VCaP (cell line): ENCODE results near the gene PTGER1.

ENCODE experiments used
- H3K27ac ChIP-seq: fragments of 450-650 bp; 2 replicates; pipeline ENCODE4 v1.5.1; 2017
- CTCF ChIP-seq: fragments of 450-650 bp; conservative IDR thresholded peaks from 2 replicates; pipeline ENCODE4 v1.5.1; 2017; ENCODE audit warnings: mild to moderate bottlenecking, moderate library complexity

Gene PTGER1

DNA sequence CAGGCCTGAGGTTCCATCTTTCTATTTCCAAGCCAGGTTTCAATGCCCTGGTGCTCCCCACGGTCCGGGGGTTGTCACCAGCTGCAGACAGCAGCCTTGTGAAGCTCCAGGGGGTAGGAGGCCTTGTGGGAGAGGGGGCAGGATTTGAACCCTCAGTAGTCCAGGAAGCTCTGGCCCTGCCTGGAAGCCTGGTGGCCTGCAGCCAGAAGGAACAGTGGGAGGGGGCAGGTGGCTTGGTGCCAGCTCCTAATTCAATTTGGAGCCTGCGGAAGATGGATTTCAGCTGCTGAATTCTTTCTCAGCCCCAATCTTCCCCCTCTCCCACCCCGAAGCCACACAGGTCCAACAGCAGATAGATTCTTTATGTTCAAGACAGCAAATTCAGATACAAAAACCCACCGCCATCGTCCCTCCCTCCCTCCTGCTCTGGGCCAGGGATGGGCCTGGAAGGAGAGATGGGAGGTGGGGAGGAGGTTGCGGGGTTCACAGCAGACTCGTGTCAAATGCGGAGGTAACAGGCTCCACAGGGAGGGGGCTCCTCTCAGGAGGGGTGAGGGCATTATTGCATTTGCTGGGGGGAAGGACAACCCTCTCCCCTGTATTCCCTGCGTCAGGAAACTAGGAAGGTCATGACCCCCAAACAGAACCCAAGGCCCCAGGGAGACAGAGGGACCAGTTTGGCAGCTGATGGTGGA lies 2.4 kb upstream of the PTGER1 start:
- TF ChIP-seq CTCF, result no peak
- H3K27ac ChIP-seq, result no peak overlapping the region

- no peak overlapping the region for H3K27ac ChIP-seq
- TF ChIP-seq CTCF, result no peak
Measured at GRCh38 chr19:14476673-14477401, 1.7 kb upstream of the PTGER1 start.

DNA sequence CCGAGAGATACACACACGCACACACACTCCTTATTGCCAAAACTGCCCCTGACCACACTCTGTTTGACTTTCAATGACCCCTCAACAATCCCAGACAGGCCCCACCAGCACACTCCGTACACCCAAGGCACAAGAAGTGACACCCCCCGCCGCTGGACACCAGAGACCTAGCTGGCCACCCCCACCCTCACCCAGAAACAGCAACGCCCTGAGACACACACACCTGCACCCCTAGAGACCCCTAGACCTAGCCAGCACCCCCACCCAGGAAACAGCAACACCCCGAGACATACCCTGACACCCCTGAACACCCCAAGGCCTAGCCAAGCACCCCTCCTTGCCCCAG lies 1.1 kb upstream of the PTGER1 start:
- TF ChIP-seq CTCF, result no peak
- no peak overlapping the region for H3K27ac ChIP-seq

DNA sequence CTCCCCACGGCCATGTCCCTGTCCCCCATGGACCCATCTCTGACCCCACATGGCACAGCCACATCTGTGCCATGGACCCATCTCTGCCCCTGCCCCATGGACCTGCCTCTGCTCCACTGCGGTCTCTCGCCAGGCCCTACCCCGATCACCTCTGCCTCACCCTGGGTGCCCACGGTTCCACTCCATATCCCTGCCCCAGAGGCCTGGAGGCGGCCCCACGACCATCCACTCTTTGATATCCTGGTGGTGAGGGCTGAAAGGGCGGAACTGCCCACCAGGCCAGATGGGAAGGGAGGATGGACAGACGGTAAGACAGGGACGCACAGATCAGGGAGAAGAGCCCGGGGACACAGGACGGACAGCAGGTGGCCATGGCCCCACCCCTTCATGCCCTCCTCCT lies 327 bp downstream of the PTGER1 start:
- H3K27ac ChIP-seq, result no peak overlapping the region
- TF ChIP-seq CTCF, result no peak

DNA sequence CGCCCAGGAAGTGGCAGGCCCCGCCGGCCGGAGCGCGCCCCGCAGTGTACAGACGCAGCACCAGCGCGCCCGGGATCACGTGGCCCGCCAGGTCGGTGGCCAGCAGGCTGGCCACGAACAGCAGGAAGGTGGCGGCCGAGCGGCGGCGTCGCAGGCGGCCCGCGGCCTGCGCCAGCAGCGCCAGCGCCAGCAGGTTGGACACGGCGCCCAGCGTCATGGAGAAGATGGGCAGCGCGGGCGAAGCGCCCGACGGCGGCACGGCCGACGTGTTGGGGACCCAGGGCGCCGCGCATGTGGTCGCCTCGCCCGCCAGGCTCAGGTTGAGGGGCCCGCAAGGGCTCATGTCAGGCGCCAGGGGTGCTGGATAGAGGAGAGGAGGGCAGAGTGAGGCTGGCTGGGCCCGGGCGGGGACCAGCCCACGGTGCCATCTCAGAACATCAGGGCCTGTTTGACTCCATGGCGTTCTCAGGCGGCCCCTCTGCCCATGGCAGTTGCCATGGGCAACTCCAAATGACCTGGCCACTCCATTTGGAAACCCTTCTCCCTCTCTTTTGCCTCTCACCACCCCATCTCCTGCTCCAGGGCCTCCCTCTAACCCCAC lies 1.1 kb downstream of the PTGER1 start:
- H3K27ac ChIP-seq, result no peak overlapping the region
- no peak for TF ChIP-seq CTCF

DNA sequence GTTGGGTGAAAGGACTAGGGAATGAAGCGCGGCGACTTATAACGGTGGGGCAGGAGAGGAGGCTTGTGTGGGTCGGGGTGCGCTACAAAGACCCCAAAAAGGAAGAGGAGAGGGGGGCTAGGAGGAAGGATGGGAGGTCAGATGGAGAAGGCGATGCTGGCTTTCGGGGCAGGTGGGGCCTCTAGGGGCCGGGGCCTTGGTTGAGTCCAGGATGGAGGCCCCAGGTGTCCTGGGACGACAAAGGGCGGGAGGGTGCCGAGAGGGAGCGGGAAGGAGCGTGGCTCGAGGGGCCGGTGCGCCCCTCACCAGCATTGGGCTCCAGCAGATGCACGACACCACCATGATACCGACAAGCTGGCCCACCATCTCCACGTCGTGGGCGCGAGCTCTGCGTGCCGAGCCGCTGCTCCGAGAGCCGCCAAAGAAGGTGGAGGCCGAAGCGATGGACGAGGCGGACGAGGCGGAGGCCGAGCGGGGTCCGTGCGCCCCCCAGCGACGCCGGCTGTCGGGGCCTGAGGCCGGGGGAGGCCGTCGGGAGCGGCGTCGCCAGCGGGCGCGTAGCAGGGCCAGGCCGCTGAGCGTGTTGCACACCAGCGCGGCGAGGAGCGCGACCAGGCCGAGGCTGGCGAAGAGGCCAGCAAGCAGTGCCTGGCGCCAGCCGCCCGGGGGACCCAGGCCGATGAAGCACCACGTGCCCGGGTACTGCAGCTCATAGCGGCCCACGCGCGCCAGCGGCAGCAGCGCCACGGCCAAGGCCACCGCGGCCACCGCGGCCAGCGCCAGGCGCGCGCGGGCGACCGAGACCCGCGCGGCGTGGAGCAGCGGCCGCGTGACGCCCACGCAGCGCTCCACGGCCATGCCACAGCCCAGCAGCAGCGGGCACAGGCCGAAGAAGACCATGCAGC lies 1.8 kb downstream of the PTGER1 start:
- no peak for TF ChIP-seq CTCF

More for the DNA sequence above, 1.8 kb downstream of the PTGER1 start:
- H3K27ac ChIP-seq, result no peak overlapping the region
